Adrenal gland (tissue), 5 donors: ENCODE measurements around the gene UPP2.

Source experiments
- CTCF ChIP-seq, 6 experiments: fragments of 450-650 bp in 4 of 6; fragments of 200-600 bp in 2 of 6; sonication (generic) in 1 of 6; IDR thresholded peaks; 1 replicate in 5 of 6; 2 replicates in 1 of 6; pipeline versions ENCODE4 v1.5.1 to v1.8.0; 2016 to 2021; ENCODE audit warnings: antibody characterized with exemption in 6 of 6, mild to moderate bottlenecking in 2 of 6, moderate library complexity in 1 of 6
- POLR2A ChIP-seq, 2 donors: fragments of 450-650 bp; IDR thresholded peaks; one replicate each; pipeline ENCODE4 v1.6.1; 2017; ENCODE audit warnings: antibody characterized with exemption in 2 of 2, mild to moderate bottlenecking in 2 of 2, moderate library complexity in 1 of 2
- donor health status: DM: no; HTN: no; CAD: no.

- no peak for TF ChIP-seq CTCF (IDR thresholded peaks at IDR 0.05)
- TF ChIP-seq POLR2A (IDR thresholded peaks at IDR 0.05) = no peak
Measured at GRCh38 chr2:158095912-158096311, 5.8 kb upstream of the UPP2 start.
